ENCODE measurements around the gene RAE1.

DNA sequence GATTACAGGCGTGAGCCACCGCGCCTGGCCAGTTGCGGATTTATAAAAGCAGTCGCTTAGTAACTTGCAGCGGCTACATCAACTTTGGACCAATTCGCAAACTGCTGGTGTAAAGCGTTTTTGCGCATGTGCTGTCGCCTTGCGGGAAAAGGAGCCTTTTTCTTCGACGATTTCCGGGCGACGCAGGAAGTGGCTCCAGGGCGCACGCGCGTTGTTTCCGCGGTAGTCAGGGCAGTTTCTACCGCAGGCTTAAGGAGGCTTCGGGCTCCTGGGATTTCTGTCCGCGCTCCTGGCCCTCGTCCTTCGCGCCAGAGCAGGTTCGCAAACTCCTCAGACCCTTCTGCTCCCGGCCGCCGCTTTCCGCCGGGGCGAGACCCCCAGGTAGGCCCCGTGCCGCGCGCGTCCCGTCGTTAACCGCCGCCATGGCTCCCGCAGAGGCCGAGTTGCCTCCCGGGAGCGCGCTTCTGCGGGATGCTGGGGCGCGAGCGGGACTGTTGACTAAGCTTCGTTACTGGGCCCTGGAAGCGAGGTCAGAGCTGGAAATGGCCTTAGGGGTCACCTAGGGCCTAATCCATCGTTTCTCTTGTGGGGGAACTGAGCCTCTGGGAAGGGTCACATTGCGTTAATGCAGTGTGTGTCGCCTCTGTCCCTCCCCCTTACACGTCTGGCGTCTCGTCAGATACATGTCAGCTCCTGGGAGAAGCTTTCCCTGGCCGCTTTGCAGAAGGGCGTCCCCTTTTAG is at the start of gene RAE1:
- TF ChIP-seq RAD21 (IDR thresholded peaks at IDR 0.05; ENCODE audit: low read depth) (no peak), YY1 (IDR thresholded peaks at IDR 0.05; ENCODE audit: low read depth) (peak; percentile 77), EP300 (IDR thresholded peaks at IDR 0.05; ENCODE audit: borderline replicate concordance) (no peak)
